K562 (cell line): ENCODE data around the gene SORCS2.

Experiments used
- CBX8 ChIP-seq: fragments of 200-600 bp; sonication (generic); IDR thresholded peaks from 2 replicates; pipeline ENCODE4 v1.6.1; 2012; ENCODE audit warnings: borderline replicate concordance, mixed run types, low read depth, mild to moderate bottlenecking, moderate library complexity, mixed read lengths, low read length, control low read depth, inconsistent platforms; ENCODE audit not compliant: poor library complexity, severe bottlenecking; ENCODE audit errors: extremely low read depth
- CTCF ChIP-seq, 3 experiments: IDR thresholded peaks in 2 of 3; conservative IDR thresholded peaks in 1 of 3; 2 replicates each; pipeline ENCODE4 v1.5.1; 2011 to 2012; ENCODE audit warnings: low read length in 3 of 3, mild to moderate bottlenecking in 3 of 3, control low read depth in 2 of 3, improper control_type of control experiment in 1 of 3, inconsistent platforms in 1 of 3, low read depth in 1 of 3, mixed read lengths in 1 of 3, moderate library complexity in 1 of 3; ENCODE audit not compliant: insufficient read depth in 2 of 3
- HIVEP1 ChIP-seq: fragments of 250-450 bp; sonication (Bioruptor Pico); IDR thresholded peaks from 2 replicates; pipeline ENCODE4 v1.4.0; 2020; ENCODE audit warnings: mild to moderate bottlenecking
- MLX ChIP-seq, 2 experiments: fragments of 450-650 bp in 1 of 2; sonication (generic) in 1 of 2; formaldehyde crosslinking; conservative IDR thresholded peaks; 2 replicates each; pipeline versions ENCODE4 v1.4.0 to v1.8.1; 2020 to 2022; ENCODE audit warnings: mild to moderate bottlenecking in 1 of 2, missing genetic modification reagents in 1 of 2
- POLR2AphosphoS5 ChIP-seq: IDR thresholded peaks from 2 replicates; pipeline ENCODE4 v1.6.1; 2011; ENCODE audit warnings: mild to moderate bottlenecking, low read depth, low read length, moderate library complexity; ENCODE audit not compliant: control insufficient read depth, insufficient read depth
- SREBF2 ChIP-seq: sonication (generic); formaldehyde crosslinking; IDR thresholded peaks from 2 replicates; pipeline ENCODE4 v1.4.0; 2020; ENCODE audit warnings: mild to moderate bottlenecking, missing genetic modification reagents
- U2AF1 ChIP-seq: fragments of 200-400 bp; formaldehyde crosslinking; optimal IDR thresholded peaks from 2 replicates; pipeline ENCODE3; 2017; ENCODE audit warnings: mild to moderate bottlenecking, low read depth, low read length, moderate library complexity
- ZC3H8 ChIP-seq: fragments of 450-650 bp; IDR thresholded peaks from 2 replicates; pipeline ENCODE4 v1.6.1; 2017

- TF ChIP-seq U2AF1 (no peak), SREBF2 (CRISPR knock-in tag) (no peak), CTCF (IDR thresholded peaks at IDR 0.05 in 2 of 3, conservative IDR thresholded peaks at IDR 0.05 in 1 of 3; ENCODE audit: insufficient read depth in 2 of 3, low read depth in 1 of 3, low read length in 3 of 3) (no peak), ZC3H8 (no peak), CBX8 (no peak), HIVEP1 (CRISPR knock-in tag) (no peak), MLX (CRISPR knock-in tag; conservative IDR thresholded peaks at IDR 0.05) (no peak), POLR2AphosphoS5 (no peak)
These were observed 77.8 kb downstream of the SORCS2 start for GRCh38 chr4:7270121-7270520.
